ENCODE data around the gene RFK. TPM values are rescaled to one million over a fixed set of nuclear protein-coding genes. Genes with fewer than 3 reads are reported as not detected.

The RFK gene
- total RNA-seq, 1 experiment from 2014 or later, result 12.0 TPM

GRCh38 chr9:76414661-76415060 is 20.4 kb upstream of the RFK start:
- Histone ChIP-seq H2AFZ (ENCODE audit: low read length) (no peak overlapping the region), H3K23ac (ENCODE audit: insufficient read length, low read depth, low read length) (no peak overlapping the region), H3K27ac (ENCODE audit: insufficient read length, low read depth, low read length) (no peak overlapping the region), H3K14ac (ENCODE audit: insufficient read depth, low read length) (no peak overlapping the region), H4K5ac (ENCODE audit: insufficient read length, low read depth, low read length) (no peak overlapping the region), H3K56ac (ENCODE audit: insufficient read length, low read depth, low read length) (no peak overlapping the region), H4K8ac (replicated peaks; ENCODE audit: insufficient read length, low read depth, low read length) (no peak overlapping the region), H3K4me2 (ENCODE audit: insufficient read depth, insufficient read length, low read length) (no peak overlapping the region), H2BK15ac (ENCODE audit: low read depth, low read length) (no peak overlapping the region), H2BK20ac (ENCODE audit: low read depth, low read length, poor library complexity, severe bottlenecking) (no peak overlapping the region), H3K18ac (ENCODE audit: insufficient read length, low read depth, low read length) (no peak overlapping the region), H3K79me2 (ENCODE audit: insufficient read depth, low read length) (no peaks in the 10 kb centered on the region), H2AK5ac (ENCODE audit: insufficient read length, low read length) (no peak overlapping the region), H3K4ac (ENCODE audit: low read depth, low read length) (no peak overlapping the region), H2BK5ac (ENCODE audit: insufficient read length, low read length) (no peak overlapping the region), H3K9me3 (ENCODE audit: control insufficient read depth, low read depth, low read length) (no peaks in the 10 kb centered on the region), H3K9ac (ENCODE audit: extremely low read depth, insufficient read length, low read length) (no peak overlapping the region), H3K79me1 (ENCODE audit: insufficient read depth, low read depth, low read length, poor library complexity, severe bottlenecking) (no peaks in the 10 kb centered on the region), H2BK120ac (ENCODE audit: low read depth, low read length, poor library complexity, severe bottlenecking) (no peak overlapping the region), H3K4me1 (ENCODE audit: insufficient read depth, low read length) (peaks cover 5% of the 10 kb centered on the region; the same call in 1 of the 2 replicates), H3K23me2 (ENCODE audit: insufficient read length, low read depth, low read length, poor library complexity, severe bottlenecking) (no peaks in the 10 kb centered on the region), H4K91ac (ENCODE audit: insufficient read length, low read depth, low read length) (no peak overlapping the region), H2BK12ac (ENCODE audit: insufficient read length, low read depth, low read length) (no peak overlapping the region), H3T11ph (ENCODE audit: low read length) (no peak overlapping the region), H4K20me1 (ENCODE audit: control insufficient read depth, insufficient read depth, insufficient read length) (no peaks in the 10 kb centered on the region), H3K27me3 (ENCODE audit: insufficient read depth, low read length) (no peaks in the 10 kb centered on the region)
- H3K4me1 Mint-ChIP-seq, result peaks cover 31 to 45% of the 10 kb centered on the region in 2 experiments
- H3K9me3 Mint-ChIP-seq, result peaks cover 10% of the 10 kb centered on the region in 2 experiments; a peak in 4 of 5 replicates
- WGBS (ENCODE audit: extremely low coverage, insufficient read length, low lambda C conversion rate), result no CpG with 5 or more reads among the region's 4 CpGs
- no peak for TF ChIP-seq CTCF (conservative IDR thresholded peaks at IDR 0.05)
- no peak overlapping the region for H3K27ac Mint-ChIP-seq
- no peak for DNase-seq
- H3K36me3 Mint-ChIP-seq (ENCODE audit: insufficient read depth in 1 of 3, low read depth in 3 of 3), result peaks cover 5 to 10% (median 9%) of the 10 kb centered on the region in 3 experiments; a peak in 6 of 7 replicates
- H3K27me3 Mint-ChIP-seq (ENCODE audit: low read depth), result peaks cover 2% of the 10 kb centered on the region; the same call in 1 of the 2 replicates
- no peak overlapping the region for H3K4me3 Mint-ChIP-seq
